WTC11 (cell line): ENCODE measurements around the gene PLEKHH1. TPM values are rescaled to one million over a fixed set of nuclear protein-coding genes. Genes with fewer than 3 reads are reported as not detected.

ENCODE experiments used
- ATAC-seq: fragments of 200-7000 bp; cut with Tn5 transposase; 2 replicates; pipeline ENCODE4 v1.10.0; 2021; ENCODE audit warnings: mild to moderate bottlenecking, moderate library complexity
- CTCF ChIA-PET: fragments of 300-600 bp; sonication (Branson Sonifier 250); formaldehyde crosslinking; loops from one replicate; lab custom pipeline; 2021; ENCODE audit warnings: antibody characterized with exemption; lab: Charles Lee
- POLR2A ChIA-PET: fragments of 350-600 bp; sonication (Branson Sonifier 250); formaldehyde crosslinking; loops from one replicate; lab custom pipeline; 2021; ENCODE audit warnings: antibody characterized with exemption; lab: Charles Lee
- DNase-seq: peaks from one replicate; pipeline ENCODE4 v3.0.0; 2021; ENCODE audit warnings: low spot score
- H3K27ac Mint-ChIP-seq: 2 replicates; pipeline ENCODE4 v1.8.0; 2021; ENCODE audit warnings: mixed read lengths
- H3K27me3 Mint-ChIP-seq: 2 replicates; pipeline ENCODE4 v1.8.0; 2021; ENCODE audit warnings: low read depth, mild to moderate bottlenecking, moderate library complexity, mixed read lengths
- H3K36me3 Mint-ChIP-seq: 2 replicates; pipeline ENCODE4 v1.8.0; 2021; ENCODE audit warnings: mixed read lengths
- H3K4me1 Mint-ChIP-seq: 2 replicates; pipeline ENCODE4 v1.8.0; 2022; ENCODE audit warnings: mixed read lengths
- H3K4me3 Mint-ChIP-seq: 2 replicates; pipeline ENCODE4 v1.8.0; 2021; ENCODE audit warnings: mild to moderate bottlenecking, moderate library complexity, mixed read lengths
- H3K9me3 Mint-ChIP-seq: 2 replicates; pipeline ENCODE4 v1.8.0; 2021; ENCODE audit warnings: mixed read lengths
- ATF1 ChIP-seq: sonication (generic); formaldehyde crosslinking; IDR thresholded peaks from 2 replicates; pipeline ENCODE4 v1.8.1; 2023; ENCODE audit warnings: mild to moderate bottlenecking, moderate library complexity, missing genetic modification reagents
- CBFB ChIP-seq: sonication (generic); formaldehyde crosslinking; IDR thresholded peaks from 2 replicates; pipeline ENCODE4 v1.8.1; 2022; ENCODE audit warnings: mild to moderate bottlenecking, low read depth, missing genetic modification reagents
- CTCF ChIP-seq: fragments of 200-600 bp; IDR thresholded peaks from 2 replicates; pipeline ENCODE4 v1.8.0; 2022; ENCODE audit warnings: antibody characterized with exemption
- ERG ChIP-seq: fragments of 250-450 bp; sonication (Bioruptor Pico); IDR thresholded peaks from 2 replicates; pipeline ENCODE4 v1.8.0; 2021; ENCODE audit warnings: mild to moderate bottlenecking
- FOXK1 ChIP-seq: sonication (generic); formaldehyde crosslinking; IDR thresholded peaks from 2 replicates; pipeline ENCODE4 v1.8.0; 2022; ENCODE audit warnings: mild to moderate bottlenecking, moderate library complexity, missing genetic modification reagents
- GRHL2 ChIP-seq: fragments of 250-450 bp; sonication (Bioruptor Pico); IDR thresholded peaks from 2 replicates; pipeline ENCODE4 v1.8.0; 2022; ENCODE audit warnings: mild to moderate bottlenecking, moderate library complexity; ENCODE audit not compliant: insufficient replicate concordance, severe bottlenecking
- IRF1 ChIP-seq: sonication (generic); formaldehyde crosslinking; IDR thresholded peaks from 2 replicates; pipeline ENCODE4 v1.8.0; 2023; ENCODE audit warnings: missing genetic modification reagents
- MYBL2 ChIP-seq: sonication (generic); formaldehyde crosslinking; IDR thresholded peaks from 2 replicates; pipeline ENCODE4 v1.8.1; 2023; ENCODE audit warnings: mild to moderate bottlenecking, moderate library complexity, missing genetic modification reagents
- NFYB ChIP-seq: sonication (generic); formaldehyde crosslinking; conservative IDR thresholded peaks from 2 replicates; pipeline ENCODE4 v1.8.0; 2022; ENCODE audit warnings: low read depth, missing genetic modification reagents
- RELA ChIP-seq: sonication (generic); formaldehyde crosslinking; IDR thresholded peaks from 2 replicates; pipeline ENCODE4 v1.8.1; 2022; ENCODE audit warnings: missing genetic modification reagents, mild to moderate bottlenecking, borderline replicate concordance
- SMAD3 ChIP-seq: sonication (generic); formaldehyde crosslinking; IDR thresholded peaks from 2 replicates; pipeline ENCODE4 v1.8.0; 2022; ENCODE audit warnings: missing genetic modification reagents, mild to moderate bottlenecking, borderline replicate concordance
- SMAD4 ChIP-seq: sonication (generic); formaldehyde crosslinking; IDR thresholded peaks from 2 replicates; pipeline ENCODE4 v1.8.0; 2022; ENCODE audit warnings: mild to moderate bottlenecking, missing genetic modification reagents
- USF1 ChIP-seq: sonication (generic); formaldehyde crosslinking; IDR thresholded peaks from 2 replicates; pipeline ENCODE4 v1.8.0; 2022; ENCODE audit warnings: mild to moderate bottlenecking, missing genetic modification reagents
- ZNF219 ChIP-seq: sonication (generic); formaldehyde crosslinking; IDR thresholded peaks from 2 replicates; pipeline ENCODE4 v1.8.0; 2023; ENCODE audit warnings: missing genetic modification reagents, mild to moderate bottlenecking, borderline replicate concordance
- ZNF263 ChIP-seq: sonication (generic); formaldehyde crosslinking; IDR thresholded peaks from 2 replicates; pipeline ENCODE4 v1.8.1; 2022; ENCODE audit warnings: low read depth, mild to moderate bottlenecking, moderate library complexity, missing genetic modification reagents
- ZNF425 ChIP-seq: fragments of 250-450 bp; sonication (Bioruptor Pico); conservative IDR thresholded peaks from 2 replicates; pipeline ENCODE4 v1.9.0; 2021; ENCODE audit warnings: mild to moderate bottlenecking
- ZNF512 ChIP-seq: sonication (generic); formaldehyde crosslinking; IDR thresholded peaks from 2 replicates; pipeline ENCODE4 v1.8.1; 2022; ENCODE audit warnings: missing genetic modification reagents, borderline replicate concordance
- total RNA-seq: library from RNA; stranded (reverse); gene quantifications from 3 replicates; pipeline ENCODE4 v1.2.3, GENCODE V29; 2021

The PLEKHH1 gene
- total RNA-seq, 1 experiment from 2014 or later, result 48.3 TPM

- ATAC-seq, result no peak
Observed at GRCh38 chr14:67610491-67610890, 77.4 kb downstream of the PLEKHH1 start.

GRCh38 chr14:67618617-67619063 lies 85.5 kb downstream of the PLEKHH1 start:
- CTCF ChIA-PET, result interaction anchor here (0.6 to 3.7 kb wide), 28 partner anchors 9 to 323 kb away, joined by 3 to 49 read pairs (median 4); partner anchors contain the start of genes ATP6V1D, PIGH, RDH11 and VTI1B
- H3K27me3 Mint-ChIP-seq, result peaks cover 55% of the 10 kb centered on the region
- peaks cover 3% of the 10 kb centered on the region for H3K36me3 Mint-ChIP-seq
- DNase-seq, result no peak
- H3K4me3 Mint-ChIP-seq, result peak overlapping the region; percentile 92
- TF ChIP-seq CTCF (peak; percentile 34; the same call in 1 of the 2 replicates), CBFB (no peak), ZNF263 (CRISPR knock-in tag) (no peak), ZNF425 (CRISPR knock-in tag) (no peak)
- H3K4me1 Mint-ChIP-seq, result peaks cover 35% of the 10 kb centered on the region
- ATAC-seq, result no peak; the same call in 1 of the 2 replicates
- H3K27ac Mint-ChIP-seq, result peak overlapping the region; percentile 80
- no peaks in the 10 kb centered on the region for H3K9me3 Mint-ChIP-seq
- POLR2A ChIA-PET, result interaction anchor here (0.8 to 3.8 kb wide), 5 partner anchors 11 to 86 kb away, joined by 3 to 25 read pairs (median 4); partner anchors contain the start of genes PIGH and RDH11

More at GRCh38 chr14:67610491-67610890, 77.4 kb downstream of the PLEKHH1 start:
- ChIA-PET POLR2A (interaction anchor here (1.6 kb wide), 1 partner anchor 10 kb away, joined by 3 read pairs; no protein-coding TSS in a partner anchor), CTCF (interaction anchor here (1.0 to 2.5 kb wide), 4 partner anchors 10 to 190 kb away, joined by 4 to 9 read pairs (median 6); partner anchors contain the start of gene PIGH)
- H3K9me3 Mint-ChIP-seq, result no peaks in the 10 kb centered on the region
- H3K4me1 Mint-ChIP-seq, result peaks cover 13% of the 10 kb centered on the region
- no peak for DNase-seq
- no peak overlapping the region for H3K4me3 Mint-ChIP-seq
- TF ChIP-seq ATF1 (CRISPR knock-in tag), result no peak
- TF ChIP-seq MYBL2 (CRISPR knock-in tag), result no peak
- no peak for TF ChIP-seq SMAD3
- TF ChIP-seq ZNF219 (CRISPR knock-in tag), result no peak
- TF ChIP-seq FOXK1 (CRISPR knock-in tag), result no peak
- no peak for TF ChIP-seq GRHL2 (CRISPR knock-in tag)
- no peak for TF ChIP-seq RELA
- no peak for TF ChIP-seq ERG (CRISPR knock-in tag)
- TF ChIP-seq NFYB (CRISPR knock-in tag), result no peak
- no peak for TF ChIP-seq USF1 (CRISPR knock-in tag)
- TF ChIP-seq IRF1 (CRISPR knock-in tag), result no peak
- TF ChIP-seq SMAD4 (CRISPR knock-in tag), result no peak
- no peak for TF ChIP-seq ZNF512
- H3K36me3 Mint-ChIP-seq, result no peaks in the 10 kb centered on the region
- no peak overlapping the region for H3K27ac Mint-ChIP-seq
- peaks cover 97% of the 10 kb centered on the region for H3K27me3 Mint-ChIP-seq
